Stimulated activated CD4-positive, alpha-beta T cell treated with anti-CD3 and anti-CD28 coated beads, Interleukin-15, amount 100 ng/mL, for 48 hours (primary cell): Measurements from ENCODE around the gene ART5.
"Not testable (repeated sequence)": the region's sequence is repeated elsewhere in the genome, so short reads cannot be mapped to it uniquely, and the experiment has no call there.

Experiments used
- DNase-seq, 2 donors: peaks; one replicate each; pipeline ENCODE4 v3.0.0-alpha.2; 2020; ENCODE audit warnings: low read depth in 2 of 2

ART5 gene

DNA sequence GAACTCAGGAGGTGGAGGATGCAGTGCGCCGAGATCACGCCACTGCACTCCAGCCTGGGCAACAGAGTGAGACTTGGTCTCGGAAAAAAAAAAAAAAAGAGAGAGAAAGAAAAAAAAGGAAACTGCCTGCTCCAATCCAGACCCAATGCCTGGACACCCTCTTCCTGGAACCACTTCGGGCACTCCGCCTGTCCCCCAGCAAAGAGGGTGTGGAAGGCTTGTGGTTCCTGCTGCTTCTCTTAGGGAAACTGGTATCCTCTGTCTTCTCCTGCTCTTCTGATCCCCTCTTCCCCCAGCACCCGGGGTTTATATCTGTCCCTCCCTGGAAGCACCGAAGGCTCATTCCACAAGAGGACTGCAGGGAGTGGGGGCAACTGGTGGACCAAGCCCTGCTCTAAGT is 16.5 kb upstream of the ART5 start:
- no peak for DNase-seq

DNA sequence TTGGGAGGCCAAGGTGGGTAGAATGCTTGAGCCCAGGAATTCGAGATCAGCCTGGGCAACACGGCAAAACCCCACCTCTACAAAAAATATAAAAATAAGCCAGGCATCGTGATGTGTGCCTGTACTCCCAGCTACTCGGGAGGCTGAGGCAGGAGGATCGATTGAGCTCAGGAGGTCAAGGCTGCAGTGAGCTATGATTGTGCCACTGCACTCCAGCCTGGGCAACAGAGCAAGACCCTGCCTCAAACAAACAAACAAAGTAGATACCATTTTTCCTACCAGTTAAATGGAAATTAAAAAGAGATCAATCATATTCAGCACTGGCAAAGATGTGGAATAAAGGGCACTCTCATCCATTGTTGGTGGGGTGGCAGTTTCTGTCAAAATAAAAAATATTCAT is 15.5 kb upstream of the ART5 start:
- not testable (repeated sequence) for DNase-seq

- DNase-seq = no peak
These were observed 13.8 kb upstream of the ART5 start for GRCh38 chr11:3655547-3655946.

- DNase-seq = not testable (repeated sequence)
These were observed 10.7 kb upstream of the ART5 start for GRCh38 chr11:3652514-3652913.

- not testable (repeated sequence) for DNase-seq
These were observed 7.6 kb upstream of the ART5 start for GRCh38 chr11:3649374-3649773.

- DNase-seq = not testable (repeated sequence)
These were observed 7.1 kb upstream of the ART5 start for GRCh38 chr11:3648843-3649242.

- no peak for DNase-seq
These were observed 3.8 kb upstream of the ART5 start for GRCh38 chr11:3645552-3645951.

DNA sequence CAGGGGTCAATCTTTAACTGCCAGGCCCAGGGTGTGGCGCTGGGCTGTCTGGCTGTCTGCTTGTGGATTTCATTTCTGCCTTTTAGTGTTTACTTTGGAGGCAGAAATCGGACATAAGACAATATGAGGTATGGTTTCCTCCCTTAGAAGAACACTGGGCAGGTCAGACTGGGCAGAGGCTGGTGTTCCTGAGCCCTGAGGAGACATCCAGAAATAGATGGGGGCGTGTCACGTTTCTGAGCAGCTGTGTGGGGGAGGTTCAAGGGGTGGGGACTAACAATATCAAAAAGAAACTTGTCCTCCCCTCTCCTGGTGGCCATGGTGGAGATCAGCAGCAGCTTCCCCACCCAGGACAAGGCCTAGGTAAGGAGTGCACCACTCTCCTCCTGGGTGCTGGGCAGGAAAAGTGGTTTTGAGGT is 3.0 kb upstream of the ART5 start, which contains the start of gene ART1:
Gene ART1 (plus strand): TSS at position 312 of the 419 bp plus-strand sequence. CDS start 14,086 bp downstream, outside the sequence.
- DNase-seq = no peak

- DNase-seq = not testable (repeated sequence)
These were observed 1.3 kb upstream of the ART5 start for GRCh38 chr11:3643102-3643546.

DNA sequence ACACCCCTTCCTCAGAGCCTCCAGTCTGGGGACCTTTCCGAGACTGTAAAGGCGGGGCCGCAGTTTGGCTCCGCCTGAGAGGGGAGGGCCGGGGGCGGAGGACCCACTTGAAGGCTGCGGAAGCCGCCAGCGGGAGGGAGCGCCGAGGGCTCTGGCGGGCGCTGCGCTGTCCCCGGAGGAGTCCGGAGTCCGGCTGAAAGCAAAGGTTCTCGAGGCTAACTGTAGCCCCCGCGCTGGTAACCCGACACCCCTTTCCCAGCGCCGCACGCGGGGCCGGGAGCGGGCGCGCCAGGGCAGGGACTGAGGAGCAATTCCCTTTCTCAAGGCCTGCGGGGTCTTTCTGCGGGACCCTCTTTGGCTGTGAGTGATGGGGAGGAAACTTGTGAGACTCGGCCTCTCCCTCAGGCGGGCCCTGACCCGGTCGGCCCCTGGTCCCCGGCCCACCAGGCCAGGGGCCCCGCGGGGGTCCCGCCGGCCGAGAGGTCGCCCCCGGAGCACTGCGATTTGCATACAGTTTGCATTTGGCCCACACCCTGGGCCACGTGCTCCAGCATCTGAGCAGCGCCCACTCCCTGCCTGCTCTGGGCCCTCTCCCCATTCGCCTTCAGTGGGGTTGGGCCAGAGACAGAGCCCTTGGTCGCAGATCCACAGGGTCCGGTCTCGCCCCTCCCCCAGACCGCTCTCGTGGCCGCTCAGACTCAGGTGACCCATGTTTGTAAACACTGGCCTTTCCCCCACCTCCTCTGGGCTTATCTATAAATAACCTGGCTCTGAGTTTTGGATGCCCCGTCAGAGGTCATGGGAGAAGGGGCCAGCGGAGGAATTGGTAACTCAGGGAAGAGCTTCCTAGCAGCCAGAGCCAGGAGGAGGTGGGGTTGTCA is 519 bp upstream of the ART5 start:
- DNase-seq = peak; percentile 5 to 70

- no peak for DNase-seq
These were observed 601 bp downstream of the ART5 start for GRCh38 chr11:3641191-3641590.

- DNase-seq = no peak
These were observed 2.0 kb downstream of the ART5 start for GRCh38 chr11:3639841-3640240.

GRCh38 chr11:3638513-3638912 is 3.3 kb downstream of the ART5 start:
- no peak for DNase-seq

DNA sequence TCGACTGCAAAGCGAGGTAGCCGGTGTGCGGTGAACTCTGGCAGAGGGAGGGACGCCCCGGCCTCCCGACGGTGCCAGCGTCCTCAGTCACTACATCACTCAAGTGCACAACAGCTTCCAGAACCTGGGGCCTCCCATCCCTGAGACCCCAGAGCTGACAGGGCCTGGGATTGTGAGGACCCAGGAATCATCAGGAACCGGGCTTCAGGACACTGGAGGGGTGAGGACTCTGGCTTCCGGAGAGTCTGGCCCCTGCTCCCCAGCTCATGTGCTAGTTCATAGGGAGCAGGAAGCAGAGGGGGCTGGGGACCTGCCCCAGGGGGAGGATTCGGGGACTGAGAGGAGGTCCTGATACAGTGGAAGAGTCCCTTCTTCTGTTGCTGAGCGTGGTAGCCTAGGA is 4.6 kb downstream of the ART5 start:
- no peak for DNase-seq

DNA sequence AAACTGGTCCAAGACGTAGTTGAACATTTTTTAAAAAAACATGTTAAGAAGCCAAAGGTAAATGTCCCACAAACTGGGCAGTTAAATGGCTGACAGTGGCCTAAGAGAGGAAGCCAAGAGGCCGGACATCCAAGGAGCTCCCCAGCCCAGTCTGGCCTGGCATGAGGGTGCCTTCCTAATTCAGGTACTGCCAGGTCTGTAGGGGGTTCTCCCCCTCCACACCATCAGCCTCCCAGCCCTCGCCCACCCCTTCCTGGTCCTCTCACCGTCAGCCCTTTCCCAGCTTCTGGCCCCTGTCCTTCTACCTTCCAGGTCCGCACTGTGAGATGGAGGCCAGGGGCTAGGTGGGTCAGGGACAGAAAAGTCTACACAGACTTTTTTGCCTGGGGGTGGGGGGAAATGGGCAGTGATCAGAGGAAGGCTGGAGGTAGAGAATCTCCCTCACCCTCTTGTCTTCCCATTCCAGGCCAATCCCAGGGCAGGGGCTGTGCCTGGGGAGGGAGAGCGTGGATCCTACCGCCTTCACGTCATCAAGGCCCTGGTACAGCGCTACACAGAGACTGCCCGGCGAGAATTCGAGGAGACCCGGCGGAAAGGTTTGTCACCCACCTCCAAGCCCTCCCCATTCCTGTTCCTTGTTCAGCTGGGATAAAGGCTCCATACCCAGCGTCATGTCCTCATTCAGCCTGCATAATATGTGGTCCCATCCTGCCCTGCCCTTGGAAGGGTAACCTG is 6.0 kb downstream of the ART5 start:
- DNase-seq = no peak

- DNase-seq = no peak
These were observed 9.6 kb downstream of the ART5 start for GRCh38 chr11:3632070-3632660.

- no peak for DNase-seq
These were observed 10.5 kb downstream of the ART5 start for GRCh38 chr11:3631331-3631730.

DNA sequence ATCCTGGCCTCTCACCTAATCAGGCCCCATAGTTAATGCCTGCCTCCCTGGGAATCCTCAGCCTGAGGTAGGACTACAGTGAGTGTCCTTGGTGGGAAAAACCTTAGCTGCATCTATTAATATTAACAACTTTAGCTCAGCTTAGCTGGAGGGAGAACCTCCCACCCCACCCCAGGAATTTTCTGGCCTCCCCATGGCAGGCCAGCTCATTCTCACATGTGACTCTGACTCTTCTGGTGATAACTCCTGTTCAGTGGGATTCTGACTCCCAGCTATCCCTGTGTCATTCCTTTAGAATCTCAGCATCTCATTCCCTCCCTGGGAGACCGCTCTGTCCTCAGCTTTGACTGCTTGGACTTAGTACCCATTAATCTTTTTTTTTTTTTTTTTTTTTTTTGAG is 14.5 kb downstream of the ART5 start:
- no peak for DNase-seq

DNA sequence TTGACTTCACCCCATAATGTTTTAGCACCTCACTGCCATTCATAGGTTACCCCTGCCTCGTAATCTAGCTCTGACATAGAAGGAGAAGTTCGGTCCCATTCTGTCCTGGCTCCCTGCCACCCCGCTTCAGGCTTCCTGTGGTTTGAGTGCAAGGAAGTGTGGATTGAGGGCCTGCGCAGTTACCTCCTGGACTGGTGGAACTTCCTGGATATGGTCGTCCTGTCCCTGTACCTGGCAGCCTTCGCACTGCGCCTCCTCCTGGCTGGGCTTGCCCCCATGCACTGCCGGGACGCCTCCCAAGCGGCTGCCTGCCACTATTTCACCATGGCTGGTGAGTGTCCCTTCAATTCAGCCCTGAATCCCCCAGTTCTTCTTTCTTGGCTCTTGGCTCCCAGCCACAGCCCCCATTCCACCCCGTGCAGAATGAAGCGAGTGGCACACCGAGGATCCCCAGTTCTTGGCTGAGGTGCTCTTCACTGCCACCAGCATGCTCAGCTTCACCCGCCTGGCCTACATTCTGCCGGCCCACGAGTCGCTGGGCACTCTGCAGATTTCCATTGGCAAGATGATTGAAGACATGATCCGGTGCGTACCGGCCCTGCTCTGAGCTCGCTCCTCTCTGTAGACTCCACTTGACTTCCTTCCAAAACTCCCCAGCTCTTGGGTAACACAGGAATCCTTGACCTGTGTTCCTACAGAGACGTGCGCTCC is 15.4 kb downstream of the ART5 start:
- DNase-seq = no peak

GRCh38 chr11:3623767-3624458 is 17.9 kb downstream of the ART5 start:
- no peak for DNase-seq

- DNase-seq = no peak
These were observed 18.7 kb downstream of the ART5 start for GRCh38 chr11:3623121-3623520.
